K562 (cell line): ENCODE results near the gene SYT13. TPM values are rescaled to one million over a fixed set of nuclear protein-coding genes. Genes with fewer than 3 reads are reported as not detected.

ENCODE experiments used
- ATAC-seq: fragments of 200-7000 bp; cut with Tn5 transposase; 3 replicates; pipeline ENCODE4 v1.9.1; 2020; ENCODE audit warnings: moderate library complexity
- BruUV-seq: library from RNA; stranded (reverse); fragments of 400-500 nt; replicated peaks from 2 replicates; lab custom pipeline; 2021; lab: Mats Ljungman, UMichigan
- CTCF ChIA-PET: fragments of 300-600 bp; formaldehyde crosslinking; extraction: SDS; loops from one replicate; lab custom pipeline; 2021; ENCODE audit warnings: low intra/inter-chr PET ratio; lab: Yijun Ruan, JAX
- POLR2A ChIA-PET: fragments of 300-600, 350-650 bp; sonication (Branson Sonifier 250); formaldehyde crosslinking; extraction: SDS; loops from one replicate; lab custom pipeline; 2021; ENCODE audit warnings: antibody characterized with exemption, inconsistent platforms; lab: Yijun Ruan, JAX
- DNase-seq, 4 experiments: peaks; one replicate each; pipeline versions ENCODE4 v3.0.0 to v3.0.0-alpha.2; 2011 to 2018; ENCODE audit warnings: low spot score in 3 of 4, mixed read lengths in 3 of 4; ENCODE audit errors: extremely low read depth in 1 of 4
- FAIRE-seq: peaks from 2 replicates; lab custom pipeline; 2011; peaks lifted over from hg19 to GRCh38; lab: Jason Lieb, UNC
- H2AFZ ChIP-seq: 2 replicates; pipeline ENCODE4 v1.6.0; 2011; ENCODE audit warnings: low read depth, low read length, control low read depth, inconsistent platforms
- H3K27ac ChIP-seq: fragments of 200-600 bp; 3 replicates; pipeline ENCODE4 v1.8.0; 2011; ENCODE audit warnings: low read depth, mild to moderate bottlenecking, control low read depth, inconsistent platforms, low read length, moderate library complexity, mixed read lengths; ENCODE audit errors: extremely low read depth
- H3K27me3 ChIP-seq, 2 experiments: fragments of 300-600 bp in 1 of 2; 2 replicates in 1 of 2; 3 replicates in 1 of 2; pipeline versions ENCODE4 v1.6.0 to v1.8.0; 2011; ENCODE audit warnings: inconsistent platforms in 2 of 2, low read length in 2 of 2, mild to moderate bottlenecking in 1 of 2, mixed read lengths in 1 of 2, moderate library complexity in 1 of 2; ENCODE audit not compliant: control insufficient read depth in 2 of 2, insufficient read depth in 2 of 2
- H3K36me3 ChIP-seq: fragments of 300-600 bp; 3 replicates; pipeline ENCODE4 v1.8.0; 2011; ENCODE audit warnings: mild to moderate bottlenecking, low read length, inconsistent platforms; ENCODE audit not compliant: control insufficient read depth, insufficient read depth
- H3K4me1 ChIP-seq, 2 experiments: fragments of 200-600 bp in 1 of 2; replicated peaks in 1 of 2; 2 replicates in 1 of 2; 3 replicates in 1 of 2; pipeline versions ENCODE4 v1.5.1 to v1.8.0; 2011; ENCODE audit warnings: inconsistent platforms in 2 of 2, low read length in 2 of 2, mild to moderate bottlenecking in 1 of 2, mixed read lengths in 1 of 2, moderate library complexity in 1 of 2; ENCODE audit not compliant: control insufficient read depth in 2 of 2, insufficient read depth in 2 of 2
- H3K4me2 ChIP-seq: 2 replicates; pipeline ENCODE4 v1.6.1; 2011; ENCODE audit warnings: low read length, control low read depth, inconsistent platforms, mixed read lengths; ENCODE audit not compliant: insufficient read depth
- H3K4me3 ChIP-seq: fragments of 200-600 bp; sonication (generic), shearing (Covaris generic); 2 replicates; pipeline ENCODE4 v1.5.1; 2016; ENCODE audit warnings: control low read depth, inconsistent platforms
- H3K79me2 ChIP-seq: fragments of 200-600 bp; 3 replicates; pipeline ENCODE4 v1.8.0; 2011; ENCODE audit warnings: low read length, inconsistent platforms; ENCODE audit not compliant: control insufficient read depth, insufficient read depth
- H3K9ac ChIP-seq, 2 experiments: 2 replicates each; pipeline versions ENCODE4 v1.6.0 to v1.6.1; 2011; ENCODE audit warnings: low read depth in 2 of 2, low read length in 2 of 2, control low read depth in 1 of 2, inconsistent platforms in 1 of 2, mild to moderate bottlenecking in 1 of 2, mixed read lengths in 1 of 2; ENCODE audit not compliant: insufficient read depth in 1 of 2
- H3K9me1 ChIP-seq: one replicate; pipeline ENCODE4 v1.6.0; 2011; ENCODE audit warnings: inconsistent platforms, mild to moderate bottlenecking, low read length, moderate library complexity; ENCODE audit not compliant: control insufficient read depth, insufficient read depth
- H3K9me3 ChIP-seq: replicated peaks from 2 replicates; pipeline ENCODE4 v1.5.1; 2011; ENCODE audit warnings: low read depth, low read length, inconsistent platforms; ENCODE audit not compliant: control insufficient read depth, insufficient read depth
- H4K20me1 ChIP-seq: replicated peaks from 2 replicates; pipeline ENCODE4 v1.6.1; 2011; ENCODE audit warnings: low read length, inconsistent platforms, mixed read lengths; ENCODE audit not compliant: control insufficient read depth, insufficient read depth
- CSDE1 ChIP-seq, 2 experiments: fragments of 450-650 bp; IDR thresholded peaks; 2 replicates each; pipeline ENCODE4 v1.6.1; 2016; ENCODE audit warnings: mild to moderate bottlenecking in 1 of 2
- ESRRB ChIP-seq: fragments of 250-450 bp; sonication (Bioruptor Pico); IDR thresholded peaks from 2 replicates; pipeline ENCODE4 v1.5.0; 2020; ENCODE audit warnings: mild to moderate bottlenecking, moderate library complexity, borderline replicate concordance
- KDM4B ChIP-seq, 2 experiments: fragments of 450-650 bp in 1 of 2; sonication (generic) in 1 of 2; IDR thresholded peaks; 2 replicates each; pipeline ENCODE4 v1.6.1; 2016 to 2017; ENCODE audit warnings: borderline replicate concordance in 2 of 2, antibody characterized with exemption in 1 of 2, low read depth in 1 of 2, mild to moderate bottlenecking in 1 of 2
- KLF16 ChIP-seq: IDR thresholded peaks from 2 replicates; pipeline ENCODE4 v1.6.1; 2016; ENCODE audit warnings: antibody characterized with exemption
- MLLT1 ChIP-seq, 2 experiments: fragments of 450-650 bp; IDR thresholded peaks; 2 replicates each; pipeline ENCODE4 v1.6.1; 2016
- NFIC ChIP-seq: fragments of 450-650 bp; IDR thresholded peaks from 2 replicates; pipeline ENCODE4 v1.6.1; 2017; ENCODE audit warnings: mild to moderate bottlenecking, inconsistent platforms
- NR0B1 ChIP-seq: fragments of 450-650 bp; IDR thresholded peaks from one replicate; pipeline ENCODE4 v1.6.1; 2018; ENCODE audit warnings: mild to moderate bottlenecking, moderate library complexity; ENCODE audit not compliant: partially characterized antibody
- NR2F6 ChIP-seq: fragments of 450-650 bp; formaldehyde crosslinking; IDR thresholded peaks from 2 replicates; pipeline ENCODE4 v1.4.0; 2020; ENCODE audit warnings: mild to moderate bottlenecking
- NUFIP1 ChIP-seq: fragments of 450-650 bp; IDR thresholded peaks from 2 replicates; pipeline ENCODE4 v1.6.1; 2018; ENCODE audit not compliant: partially characterized antibody
- PATZ1 ChIP-seq: fragments of 250-450 bp; sonication (Bioruptor Pico); IDR thresholded peaks from 2 replicates; pipeline ENCODE4 v1.5.0; 2020; ENCODE audit warnings: mild to moderate bottlenecking, borderline replicate concordance
- RBBP5 ChIP-seq: fragments of 200-600 bp; sonication (generic); IDR thresholded peaks from 2 replicates; pipeline ENCODE4 v1.6.1; 2012; ENCODE audit warnings: borderline replicate concordance, mild to moderate bottlenecking, low read length, control low read depth, inconsistent platforms; ENCODE audit not compliant: insufficient read depth, poor library complexity, severe bottlenecking
- SMARCA4 ChIP-seq: fragments of 450-650 bp; IDR thresholded peaks from 2 replicates; pipeline ENCODE4 v1.6.1; 2016
- SUPT5H ChIP-seq: fragments of 450-650 bp; IDR thresholded peaks from 2 replicates; pipeline ENCODE4 v1.6.1; 2016
- TCF7 ChIP-seq: sonication (generic); IDR thresholded peaks from 2 replicates; pipeline ENCODE4 v1.6.1; 2016; ENCODE audit warnings: antibody characterized with exemption, borderline replicate concordance
- TFE3 ChIP-seq: fragments of 450-650 bp; formaldehyde crosslinking; IDR thresholded peaks from 2 replicates; pipeline ENCODE4 v1.4.0; 2020; ENCODE audit warnings: mild to moderate bottlenecking, mixed read lengths
- ZBTB12 ChIP-seq: fragments of 250-450 bp; sonication (Bioruptor Pico); IDR thresholded peaks from 2 replicates; pipeline ENCODE4 v1.4.0; 2020
- ZZZ3 ChIP-seq: fragments of 450-650 bp; IDR thresholded peaks from 2 replicates; pipeline ENCODE4 v1.6.1; 2016; ENCODE audit warnings: antibody characterized with exemption, mild to moderate bottlenecking, moderate library complexity
- in situ Hi-C: fragments of 300-500 bp; cut with MboI; formaldehyde crosslinking; loops from 4 replicates; pipeline ENCODE4 v1.15.0; 2018; ENCODE audit warnings: inconsistent platforms, mixed read lengths
- intact Hi-C: fragments of 100-400 bp; cut with micrococcal nuclease; formaldehyde crosslinking; loops from 2 replicates; pipeline ENCODE4 v1.14.2; 2022
- polyA plus RNA-seq, 8 experiments: library from polyadenylated mRNA; depleted of rRNA in 4 of 8; stranded (reverse) in 5 of 8; unstranded in 3 of 8; fragments of >200 nt; fragmentation: Nextera tagmentation in 2 of 8; fragmentation: Illumina TruSeq in 1 of 8; extraction: Ambion mirVana in 2 of 8; extraction: Trizol in 1 of 8; gene quantifications; 2 replicates each; pipeline versions ENCODE4 v1.2.1 to v1.2.3, GENCODE V29; 2011 to 2014; ENCODE audit warnings: inconsistent platforms in 1 of 8, missing spikeins in 1 of 8
- total RNA-seq, 7 experiments: library from RNA; depleted of rRNA in 6 of 7; stranded (reverse); fragments of >200 nt in 6 of 7; fragmentation: Illumina TruSeq in 2 of 7; extraction: Trizol in 2 of 7; gene quantifications; 2 replicates each; pipeline versions ENCODE4 v1.2.1 to v1.2.3, GENCODE V29; 2011 to 2021; ENCODE audit warnings: low replicate concordance in 1 of 7

The SYT13 gene
- total and polyA plus RNA-seq, 9 of the 15 experiments (the other 6 are each of a cell fraction or from before 2014, with no cell fraction given) = under 0.01 to 0.13 (median 0.08) TPM; not detected in 2

- H3K27ac ChIP-seq = no peak overlapping the region
- H3K4me3 ChIP-seq = no peak overlapping the region
- in situ Hi-C loops (no loop called here), intact Hi-C loops (loop anchor here (10.0 kb wide), 1 partner anchor 121 kb away; no protein-coding TSS in a partner anchor)
- H3K36me3 ChIP-seq = no peaks in the 10 kb centered on the region
- no peak overlapping the region for H2AFZ ChIP-seq
- no peaks in the 10 kb centered on the region for H3K9me3 ChIP-seq
- peaks cover 3 to 18% of the 10 kb centered on the region in 2 experiments; a peak in 3 of 5 replicates for H3K27me3 ChIP-seq
- no peaks in the 10 kb centered on the region for H3K9me1 ChIP-seq
- ChIA-PET POLR2A (no interaction called here), CTCF (no interaction called here)
- peaks cover 0 to 5% of the 10 kb centered on the region in 2 experiments; a peak in 2 of 5 replicates for H3K4me1 ChIP-seq
- no peak overlapping the region for H3K4me2 ChIP-seq
- H3K9ac ChIP-seq = no peak overlapping the region
- H3K79me2 ChIP-seq = no peaks in the 10 kb centered on the region
- no peaks in the 10 kb centered on the region; the same call in 1 of the 2 replicates for H4K20me1 ChIP-seq
- FAIRE-seq (no peak), ATAC-seq (no peak), DNase-seq (no peak)
- no TSS peak for BruUV-seq
- TF ChIP-seq ZZZ3 (no peak), NUFIP1 (no peak), RBBP5 (no peak), NR2F6 (no peak), NFIC (no peak), PATZ1 (no peak), CSDE1 (IDR thresholded peaks at IDR 0.05) (no peak), KDM4B (IDR thresholded peaks at IDR 0.05; ENCODE audit: borderline replicate concordance in 2 of 2, low read depth in 1 of 2) (no peak), KLF16 (no peak), NR0B1 (no peak), SMARCA4 (no peak), ZBTB12 (no peak), MLLT1 (IDR thresholded peaks at IDR 0.05) (no peak), TCF7 (no peak), TFE3 (CRISPR knock-in tag) (no peak), ESRRB (CRISPR knock-in tag) (no peak), SUPT5H (no peak)
These were observed 49.3 kb upstream of the SYT13 start for GRCh38 chr11:45335434-45335833.
